CD4-positive, alpha-beta T cell (primary cell): ENCODE results near the gene DLGAP3. TPM values are rescaled to one million over a fixed set of nuclear protein-coding genes. Genes with fewer than 3 reads are reported as not detected.

Source experiments
- ATAC-seq: fragments of 200-7000 bp; cut with Tn5 transposase; one replicate; pipeline ENCODE4 v1.10.0; 2022; ENCODE audit warnings: mild to moderate bottlenecking; ENCODE audit not compliant: poor library complexity
- CTCF ChIA-PET: fragments of 350-600 bp; sonication (Branson Sonifier 250); formaldehyde crosslinking; loops from one replicate; lab custom pipeline; 2021; ENCODE audit warnings: antibody characterized with exemption, inconsistent platforms; lab: Charles Lee
- POLR2A ChIA-PET: fragments of 350-600 bp; sonication (Branson Sonifier 250); formaldehyde crosslinking; loops from one replicate; lab custom pipeline; 2021; ENCODE audit warnings: antibody characterized with exemption, inconsistent platforms; lab: Charles Lee
- DNase-seq, 14 experiments: peaks; one replicate each; pipeline ENCODE4 v3.0.0-alpha.2; 2013 to 2020; ENCODE audit warnings: mixed read lengths in 2 of 14
- H3K27ac ChIP-seq, 2 donors: one replicate each; pipeline versions ENCODE4 v1.5.1 to v1.7.0; 2013; ENCODE audit warnings: low read length in 2 of 2, low read depth in 1 of 2, mild to moderate bottlenecking in 1 of 2
- H3K27me3 ChIP-seq, 2 experiments: 1 replicate in 1 of 2; 2 replicates in 1 of 2; pipeline versions ENCODE4 v1.6.1 to v1.7.0; 2013; ENCODE audit warnings: low read length in 2 of 2, control low read depth in 1 of 2, mild to moderate bottlenecking in 1 of 2, moderate library complexity in 1 of 2; ENCODE audit not compliant: insufficient read depth in 2 of 2, control insufficient read depth in 1 of 2
- H3K36me3 ChIP-seq: one replicate; pipeline ENCODE4 v1.6.1; 2013; ENCODE audit warnings: low read length, control low read depth; ENCODE audit not compliant: insufficient read depth
- H3K4me1 ChIP-seq: one replicate; pipeline ENCODE4 v1.6.1; 2013; ENCODE audit warnings: low read length, control low read depth; ENCODE audit not compliant: insufficient read depth
- H3K4me3 ChIP-seq: one replicate; pipeline ENCODE4 v1.5.1; 2013; ENCODE audit warnings: mild to moderate bottlenecking, low read length, moderate library complexity
- H3K9me3 ChIP-seq, 2 experiments: 1 replicate in 1 of 2; 2 replicates in 1 of 2; pipeline versions ENCODE4 v1.6.1 to v1.7.0; 2013; ENCODE audit warnings: low read length in 2 of 2, mild to moderate bottlenecking in 2 of 2, control low read depth in 1 of 2, moderate library complexity in 1 of 2; ENCODE audit not compliant: control insufficient read depth in 1 of 2, insufficient read depth in 1 of 2
- H3K27ac Mint-ChIP-seq: one replicate; pipeline ENCODE4 v1.8.0; 2020; ENCODE audit warnings: mixed read lengths
- H3K27me3 Mint-ChIP-seq: one replicate; pipeline ENCODE4 v1.8.0; 2021; ENCODE audit warnings: mixed read lengths
- H3K36me3 Mint-ChIP-seq: one replicate; pipeline ENCODE4 v1.8.0; 2021; ENCODE audit warnings: low read depth, mixed read lengths
- H3K4me1 Mint-ChIP-seq: one replicate; pipeline ENCODE4 v1.8.0; 2021; ENCODE audit warnings: low read depth, mixed read lengths
- H3K4me3 Mint-ChIP-seq: one replicate; pipeline ENCODE4 v1.8.0; 2020; ENCODE audit warnings: mild to moderate bottlenecking, mixed read lengths
- H3K9me3 Mint-ChIP-seq: one replicate; pipeline ENCODE4 v1.8.0; 2020; ENCODE audit warnings: mixed read lengths
- CTCF ChIP-seq: fragments of 200-600 bp; IDR thresholded peaks from one replicate; pipeline ENCODE4 v1.8.0; 2022; ENCODE audit warnings: antibody characterized with exemption, mild to moderate bottlenecking
- intact Hi-C, 2 experiments: fragments of 100-400 bp; cut with DNase I in 1 of 2; cut with micrococcal nuclease in 1 of 2; formaldehyde crosslinking; loops; one replicate each; pipeline versions ENCODE4 v1.15.1 to v1.9.0; 2023 to 2025; cut with DNase I, micrococcal nuclease
- total RNA-seq, 174 experiments: library from RNA in 2 of 174; stranded (reverse) in 2 of 174; gene quantifications; one replicate each; pipeline ENCODE4 v1.2.3 and lab custom pipeline; 2021 to 2026

Gene DLGAP3
- total RNA-seq, 2 experiments from 2014 or later: 0.34 to 0.44 TPM

GRCh38 chr1:34907487-34908090 lies 21.9 kb downstream of the DLGAP3 start:
- peaks cover 0 to 3% of the 10 kb centered on the region in 2 experiments for H3K27me3 ChIP-seq
- peaks cover 0 to 12% of the 10 kb centered on the region in 2 experiments for H3K9me3 ChIP-seq
- no peak overlapping the region for H3K27ac ChIP-seq
- no peak overlapping the region for H3K4me3 ChIP-seq
- TF ChIP-seq CTCF: no peak
- ATAC-seq (no peak), DNase-seq (no peak)
- CTCF ChIA-PET: no interaction called here
- Mint-ChIP-seq H3K9me3 (no peaks in the 10 kb centered on the region), H3K27ac (no peak overlapping the region), H3K27me3 (peaks cover 24% of the 10 kb centered on the region), H3K36me3 (no peaks in the 10 kb centered on the region), H3K4me1 (no peaks in the 10 kb centered on the region), H3K4me3 (no peak overlapping the region)
- no peaks in the 10 kb centered on the region for H3K4me1 ChIP-seq
- H3K36me3 ChIP-seq: no peaks in the 10 kb centered on the region
- POLR2A ChIA-PET: no interaction called here
- intact Hi-C loops: no loop called here

- ATAC-seq: no peak
- Mint-ChIP-seq H3K9me3 (no peaks in the 10 kb centered on the region), H3K4me3 (no peak overlapping the region), H3K27ac (no peak overlapping the region), H3K36me3 (no peaks in the 10 kb centered on the region), H3K27me3 (peaks cover 24% of the 10 kb centered on the region), H3K4me1 (no peaks in the 10 kb centered on the region)
- Histone ChIP-seq H3K4me1 (no peaks in the 10 kb centered on the region), H3K27ac (no peak overlapping the region), H3K4me3 (no peak overlapping the region), H3K9me3 (peaks cover 0 to 12% of the 10 kb centered on the region in 2 experiments), H3K36me3 (no peaks in the 10 kb centered on the region), H3K27me3 (peaks cover 0 to 3% of the 10 kb centered on the region in 2 experiments)
- no peak for TF ChIP-seq CTCF
- intact Hi-C loops: no loop called here
- POLR2A ChIA-PET: no interaction called here
- DNase-seq: no peak
- CTCF ChIA-PET: no interaction called here
Measured at GRCh38 chr1:34906756-34907155, 22.7 kb downstream of the DLGAP3 start.

GRCh38 chr1:34906222-34906621 lies 23.2 kb downstream of the DLGAP3 start:
- no peaks in the 10 kb centered on the region for H3K4me1 ChIP-seq
- Mint-ChIP-seq H3K36me3 (no peaks in the 10 kb centered on the region), H3K9me3 (no peaks in the 10 kb centered on the region), H3K4me1 (no peaks in the 10 kb centered on the region), H3K27ac (no peak overlapping the region), H3K27me3 (peaks cover 30% of the 10 kb centered on the region), H3K4me3 (no peak overlapping the region)
- H3K4me3 ChIP-seq: no peak overlapping the region
- no peak for DNase-seq
- ATAC-seq: no peak
- peaks cover 0 to 3% of the 10 kb centered on the region in 2 experiments for H3K27me3 ChIP-seq
- ChIA-PET POLR2A (no interaction called here), CTCF (no interaction called here)
- peaks cover 0 to 12% of the 10 kb centered on the region in 2 experiments for H3K9me3 ChIP-seq
- H3K27ac ChIP-seq: no peak overlapping the region
- no peaks in the 10 kb centered on the region for H3K36me3 ChIP-seq
- TF ChIP-seq CTCF: no peak
- intact Hi-C loops: no loop called here
